Measurements from ENCODE around the gene TGFA.

DNA sequence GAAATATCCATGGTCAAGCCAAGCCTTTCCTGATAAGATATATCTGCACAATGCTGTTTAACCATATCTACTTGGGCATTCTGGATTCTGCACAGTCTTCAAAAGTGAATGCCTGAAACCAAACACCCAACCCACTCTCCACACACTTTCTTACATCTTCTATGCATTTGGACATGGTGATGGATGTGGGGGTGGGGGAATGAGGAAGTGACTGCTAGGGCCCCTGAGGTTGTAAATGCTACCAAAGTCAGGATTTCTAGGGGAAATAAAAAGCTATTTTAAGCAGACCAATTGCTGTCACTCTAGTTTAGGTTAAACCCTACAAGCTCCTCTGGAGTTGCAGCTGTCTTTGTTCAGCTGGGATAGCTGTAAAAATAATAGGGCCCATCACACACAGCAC, 26.7 kb upstream of the TGFA start:
- TF ChIP-seq, protein P1, sequence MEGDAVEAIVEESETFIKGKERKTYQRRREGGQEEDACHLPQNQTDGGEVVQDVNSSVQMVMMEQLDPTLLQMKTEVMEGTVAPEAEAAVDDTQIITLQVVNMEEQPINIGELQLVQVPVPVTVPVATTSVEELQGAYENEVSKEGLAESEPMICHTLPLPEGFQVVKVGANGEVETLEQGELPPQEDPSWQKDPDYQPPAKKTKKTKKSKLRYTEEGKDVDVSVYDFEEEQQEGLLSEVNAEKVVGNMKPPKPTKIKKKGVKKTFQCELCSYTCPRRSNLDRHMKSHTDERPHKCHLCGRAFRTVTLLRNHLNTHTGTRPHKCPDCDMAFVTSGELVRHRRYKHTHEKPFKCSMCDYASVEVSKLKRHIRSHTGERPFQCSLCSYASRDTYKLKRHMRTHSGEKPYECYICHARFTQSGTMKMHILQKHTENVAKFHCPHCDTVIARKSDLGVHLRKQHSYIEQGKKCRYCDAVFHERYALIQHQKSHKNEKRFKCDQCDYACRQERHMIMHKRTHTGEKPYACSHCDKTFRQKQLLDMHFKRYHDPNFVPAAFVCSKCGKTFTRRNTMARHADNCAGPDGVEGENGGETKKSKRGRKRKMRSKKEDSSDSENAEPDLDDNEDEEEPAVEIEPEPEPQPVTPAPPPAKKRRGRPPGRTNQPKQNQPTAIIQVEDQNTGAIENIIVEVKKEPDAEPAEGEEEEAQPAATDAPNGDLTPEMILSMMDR (IDR thresholded peaks at IDR 0.05) = no peak
- TF ChIP-seq EP300 (IDR thresholded peaks at IDR 0.05) (no peak), POLR2A (IDR thresholded peaks at IDR 0.05) (no peak), POLR2AphosphoS5 (IDR thresholded peaks at IDR 0.05) (no peak)
